Stimulated activated CD4-positive, alpha-beta T cell treated with anti-CD3 and anti-CD28 coated beads, Interleukin-12 subunit alpha, Interleukin-12 subunit beta, amount 100 ng/mL, for 48 hours (primary cell): ENCODE results near the gene SLC34A2.

ENCODE experiments used
- DNase-seq, 3 donors: peaks; one replicate each; pipeline ENCODE4 v3.0.0-alpha.2; 2020; ENCODE audit warnings: low read depth in 2 of 3, low spot score in 1 of 3

The SLC34A2 gene

GRCh38 chr4:25723409-25723808 lies 67.8 kb downstream of the SLC34A2 start:
- DNase-seq, result no peak

- DNase-seq, result no peak
These were observed 70.2 kb downstream of the SLC34A2 start for GRCh38 chr4:25725870-25726269.

- DNase-seq, result no peak
These were observed 72.3 kb downstream of the SLC34A2 start for GRCh38 chr4:25727711-25728493.
